PC-3 (cell line): ENCODE measurements around the gene GLB1L2. TPM values are rescaled to one million over a fixed set of nuclear protein-coding genes. Genes with fewer than 3 reads are reported as not detected.
"Not testable (repeated sequence)": the region's sequence is repeated elsewhere in the genome, so short reads cannot be mapped to it uniquely, and the experiment has no call there.

Experiments
- ATAC-seq: fragments of 200-7000 bp; cut with Tn5 transposase; 2 replicates; pipeline ENCODE4 v1.9.1; 2020; ENCODE audit warnings: mild to moderate bottlenecking, moderate library complexity
- BruUV-seq: library from RNA; stranded (reverse); fragments of 400-500 nt; replicated peaks from 2 replicates; lab custom pipeline; 2021; lab: Mats Ljungman, UMichigan
- CTCF ChIA-PET: fragments of 300-600 bp; sonication (Branson Sonifier 250); formaldehyde crosslinking; loops from one replicate; lab custom pipeline; 2022; ENCODE audit warnings: antibody characterized with exemption; lab: Charles Lee
- POLR2A ChIA-PET: fragments of 300-600 bp; sonication (Branson Sonifier 250); formaldehyde crosslinking; loops from one replicate; lab custom pipeline; 2022; ENCODE audit warnings: antibody characterized with exemption; ENCODE audit not compliant: unreplicated experiment; lab: Charles Lee
- DNase-seq: peaks from one replicate; pipeline ENCODE4 v3.0.0-alpha.2; 2015
- H2AFZ ChIP-seq: fragments of 300-600 bp; sonication (generic); 2 replicates; pipeline ENCODE4 v1.6.0; 2016; ENCODE audit warnings: antibody characterized with exemption, low read length
- H3F3A ChIP-seq: fragments of 300-600 bp; sonication (generic); one replicate; pipeline ENCODE4 v1.6.0; 2017; ENCODE audit warnings: antibody characterized with exemption, low read length, control low read depth, mild to moderate bottlenecking; ENCODE audit not compliant: unreplicated experiment
- H3K27ac ChIP-seq: fragments of 300-600 bp; sonication (generic); 2 replicates; pipeline ENCODE4 v1.5.1; 2016; ENCODE audit warnings: mild to moderate bottlenecking, low read length
- H3K27me3 ChIP-seq: fragments of 300-600 bp; sonication (generic); 2 replicates; pipeline ENCODE4 v1.6.1; 2016; ENCODE audit warnings: low read length, mixed read lengths
- H3K36me3 ChIP-seq: fragments of 300-600 bp; sonication (generic); 2 replicates; pipeline ENCODE4 v1.6.1; 2016; ENCODE audit warnings: low read depth, mixed run types, low read length, mixed read lengths
- H3K4me1 ChIP-seq: fragments of 300-600 bp; sonication (generic); 2 replicates; pipeline ENCODE4 v1.5.1; 2016; ENCODE audit warnings: low read length; ENCODE audit not compliant: insufficient read depth
- H3K4me2 ChIP-seq: fragments of 300-600 bp; sonication (generic); 2 replicates; pipeline ENCODE4 v1.6.0; 2016; ENCODE audit warnings: low read length
- H3K4me3 ChIP-seq: fragments of 300-600 bp; sonication (generic); 2 replicates; pipeline ENCODE4 v1.5.1; 2016; ENCODE audit warnings: mild to moderate bottlenecking, low read length, mixed read lengths
- H3K79me2 ChIP-seq: fragments of 300-600 bp; sonication (generic); 2 replicates; pipeline ENCODE4 v1.6.1; 2017; ENCODE audit warnings: low read length, mixed read lengths
- H3K9ac ChIP-seq: fragments of 300-600 bp; sonication (generic); 2 replicates; pipeline ENCODE4 v1.6.0; 2016; ENCODE audit warnings: mild to moderate bottlenecking, low read length
- H3K9me2 ChIP-seq: fragments of 300-600 bp; sonication (generic); replicated peaks from 2 replicates; pipeline ENCODE4 v1.6.1; 2016; ENCODE audit warnings: mixed run types, low read length, mixed read lengths
- H3K9me3 ChIP-seq: fragments of 300-600 bp; sonication (generic); 2 replicates; pipeline ENCODE4 v1.6.1; 2016; ENCODE audit warnings: low read length, mixed read lengths
- H4K20me1 ChIP-seq: fragments of 300-600 bp; sonication (generic); 2 replicates; pipeline ENCODE4 v1.6.1; 2016; ENCODE audit warnings: low read length, mixed read lengths
- EZH2 ChIP-seq: fragments of 300-600 bp; sonication (generic); IDR thresholded peaks from one replicate; pipeline ENCODE4 v1.6.1; 2017; ENCODE audit warnings: antibody characterized with exemption, mild to moderate bottlenecking, low read length; ENCODE audit not compliant: unreplicated experiment
- EZH2phosphoT487 ChIP-seq: fragments of 300-600 bp; sonication (generic); IDR thresholded peaks from 2 replicates; pipeline ENCODE4 v1.6.1; 2018; ENCODE audit warnings: mild to moderate bottlenecking, antibody characterized with exemption, low read length, borderline replicate concordance
- intact Hi-C: fragments of 100-400 bp; cut with micrococcal nuclease; formaldehyde crosslinking; loops from 2 replicates; pipeline ENCODE4 v1.9.0; 2023
- total RNA-seq: library from RNA; depleted of rRNA; stranded (reverse); fragments of >200 nt; gene quantifications from 2 replicates; pipeline ENCODE4 v1.2.3, GENCODE V29; 2014
- TF ChIP-seq, protein P1 (sequence below): fragments of 300-600 bp; sonication (generic); conservative IDR thresholded peaks from 2 replicates; pipeline ENCODE4 v1.5.1; 2017; ENCODE audit warnings: antibody characterized with exemption, low read depth, mild to moderate bottlenecking, low read length

GLB1L2 gene
- total RNA-seq, 1 experiment from 2014 or later = 0.62 TPM

DNA sequence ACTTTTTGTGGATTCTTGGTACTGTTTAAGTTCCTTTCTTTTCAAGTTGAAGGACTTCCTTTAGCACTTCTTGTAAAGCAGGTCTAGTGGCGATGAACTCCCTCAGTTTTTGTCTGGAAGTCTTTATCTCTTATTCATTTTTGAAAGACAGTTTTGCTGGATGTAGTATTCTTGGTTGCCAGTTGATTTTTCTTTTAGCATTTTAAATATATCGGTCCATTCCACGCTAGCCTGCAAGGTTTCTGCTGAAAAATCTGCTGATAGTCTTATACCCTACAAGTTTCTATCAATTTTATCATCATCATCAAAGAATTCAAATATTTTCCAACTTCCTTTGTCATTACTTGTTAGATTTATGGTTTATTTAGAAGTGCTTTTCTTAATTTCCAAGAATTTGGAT lies 14.7 kb upstream of the GLB1L2 start:
- no peaks in the 10 kb centered on the region for H3F3A ChIP-seq
- no peaks in the 10 kb centered on the region for H3K9me2 ChIP-seq
- H2AFZ ChIP-seq = no peak overlapping the region
- H3K79me2 ChIP-seq = no peaks in the 10 kb centered on the region
- H3K4me3 ChIP-seq = no peak overlapping the region
- H3K27me3 ChIP-seq = peaks cover 46% of the 10 kb centered on the region
- H3K27ac ChIP-seq = no peak overlapping the region
- DNase-seq = no peak
- TF ChIP-seq, protein P1, sequence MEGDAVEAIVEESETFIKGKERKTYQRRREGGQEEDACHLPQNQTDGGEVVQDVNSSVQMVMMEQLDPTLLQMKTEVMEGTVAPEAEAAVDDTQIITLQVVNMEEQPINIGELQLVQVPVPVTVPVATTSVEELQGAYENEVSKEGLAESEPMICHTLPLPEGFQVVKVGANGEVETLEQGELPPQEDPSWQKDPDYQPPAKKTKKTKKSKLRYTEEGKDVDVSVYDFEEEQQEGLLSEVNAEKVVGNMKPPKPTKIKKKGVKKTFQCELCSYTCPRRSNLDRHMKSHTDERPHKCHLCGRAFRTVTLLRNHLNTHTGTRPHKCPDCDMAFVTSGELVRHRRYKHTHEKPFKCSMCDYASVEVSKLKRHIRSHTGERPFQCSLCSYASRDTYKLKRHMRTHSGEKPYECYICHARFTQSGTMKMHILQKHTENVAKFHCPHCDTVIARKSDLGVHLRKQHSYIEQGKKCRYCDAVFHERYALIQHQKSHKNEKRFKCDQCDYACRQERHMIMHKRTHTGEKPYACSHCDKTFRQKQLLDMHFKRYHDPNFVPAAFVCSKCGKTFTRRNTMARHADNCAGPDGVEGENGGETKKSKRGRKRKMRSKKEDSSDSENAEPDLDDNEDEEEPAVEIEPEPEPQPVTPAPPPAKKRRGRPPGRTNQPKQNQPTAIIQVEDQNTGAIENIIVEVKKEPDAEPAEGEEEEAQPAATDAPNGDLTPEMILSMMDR = no peak
- TF ChIP-seq EZH2 = no peak
- no peak for TF ChIP-seq EZH2phosphoT487
- no peak overlapping the region for H3K9ac ChIP-seq
- no peak overlapping the region for H3K4me2 ChIP-seq
- no TSS peak for BruUV-seq
- intact Hi-C loops = no loop called here
- no peaks in the 10 kb centered on the region for H4K20me1 ChIP-seq
- peaks cover 17% of the 10 kb centered on the region; the same call in 1 of the 2 replicates for H3K9me3 ChIP-seq
- H3K4me1 ChIP-seq = no peaks in the 10 kb centered on the region
- no peaks in the 10 kb centered on the region for H3K36me3 ChIP-seq
- CTCF ChIA-PET = no interaction called here
- POLR2A ChIA-PET = no interaction called here
- no peak for ATAC-seq

DNA sequence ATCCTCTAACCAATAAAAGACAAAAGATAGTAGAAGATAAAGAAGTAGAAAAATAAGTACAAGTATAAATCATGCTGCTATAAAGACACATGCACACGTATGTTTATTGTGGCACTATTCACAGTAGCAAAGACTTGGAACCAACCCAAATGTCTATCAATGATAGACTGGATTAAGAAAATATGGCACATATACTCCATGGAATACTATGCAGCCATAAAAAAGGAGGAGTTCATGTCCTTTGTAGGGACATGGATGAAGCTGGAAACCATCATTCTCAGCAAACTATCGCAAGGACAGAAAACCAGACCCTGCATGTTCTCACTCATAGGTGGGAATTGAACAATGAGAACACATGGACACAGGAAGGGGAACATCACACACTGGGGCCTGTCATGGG lies 10.4 kb upstream of the GLB1L2 start:
- H4K20me1 ChIP-seq, H3K9me2 ChIP-seq, H3K36me3 ChIP-seq, H3K9ac ChIP-seq, H3K79me2 ChIP-seq, H3K4me2 ChIP-seq, intact Hi-C loops, H3K4me1 ChIP-seq, H2AFZ ChIP-seq, BruUV-seq, ATAC-seq, H3K4me3 ChIP-seq, H3F3A ChIP-seq, POLR2A ChIA-PET, CTCF ChIA-PET, H3K27ac ChIP-seq, DNase-seq: not testable (repeated sequence)
- Histone ChIP-seq H3K27me3 (peaks cover 38% of the 10 kb centered on the region), H3K9me3 (peaks cover 16% of the 10 kb centered on the region; the same call in 1 of the 2 replicates)

- ATAC-seq (no peak), DNase-seq (no peak)
- no peak for TF ChIP-seq EZH2phosphoT487
- TF ChIP-seq, protein P1 = no peak
- no peak for TF ChIP-seq EZH2
- ChIA-PET POLR2A (no interaction called here), CTCF (no interaction called here)
- BruUV-seq = no TSS peak
- no peak overlapping the region for H3K27ac ChIP-seq
- no peaks in the 10 kb centered on the region for H4K20me1 ChIP-seq
- no peaks in the 10 kb centered on the region for H3K9me2 ChIP-seq
- H2AFZ ChIP-seq = no peak overlapping the region
- H3K36me3 ChIP-seq = no peaks in the 10 kb centered on the region
- no peaks in the 10 kb centered on the region for H3F3A ChIP-seq
- peaks cover 43% of the 10 kb centered on the region for H3K27me3 ChIP-seq
- H3K9ac ChIP-seq = no peak overlapping the region
- H3K4me1 ChIP-seq = no peaks in the 10 kb centered on the region
- 0 out of 2 replicates have a peak, but pooled peaks cover 8% of the 10 kb centered on the region for H3K9me3 ChIP-seq
- H3K4me3 ChIP-seq = no peak overlapping the region
- H3K4me2 ChIP-seq = no peak overlapping the region
- H3K79me2 ChIP-seq = no peaks in the 10 kb centered on the region
- intact Hi-C loops = no loop called here
These were observed 9.2 kb upstream of the GLB1L2 start for GRCh38 chr11:134322553-134322952.
